K562 (cell line): Measurements from ENCODE around the gene SLC2A9. TPM values are rescaled to one million over a fixed set of nuclear protein-coding genes. Genes with fewer than 3 reads are reported as not detected.
A peak's percentile ranks its signal among the peaks of the same experiment; 100 is the strongest.

Source experiments
- ARNT ChIP-seq, 2 experiments: fragments of 450-650 bp; IDR thresholded peaks; 2 replicates each; pipeline ENCODE4 v1.6.1; 2016; ENCODE audit warnings: mild to moderate bottlenecking in 1 of 2
- BRCA1 ChIP-seq, 2 experiments: fragments of 450-650 bp in 1 of 2; sonication (generic) in 1 of 2; formaldehyde crosslinking in 1 of 2; IDR thresholded peaks; 2 replicates each; pipeline versions ENCODE4 v1.5.0 to v1.6.1; 2017 to 2020; ENCODE audit warnings: mild to moderate bottlenecking in 1 of 2, missing genetic modification reagents in 1 of 2
- DMBX1 ChIP-seq: fragments of 250-450 bp; sonication (Bioruptor Pico); IDR thresholded peaks from 2 replicates; pipeline ENCODE4 v1.8.0; 2022; ENCODE audit warnings: inconsistent platforms, mild to moderate bottlenecking, moderate library complexity, borderline replicate concordance
- RFX1 ChIP-seq: fragments of 450-650 bp; IDR thresholded peaks from 2 replicates; pipeline ENCODE4 v1.6.1; 2016; ENCODE audit warnings: mild to moderate bottlenecking, moderate library complexity
- STAT5A ChIP-seq: IDR thresholded peaks from 2 replicates; pipeline ENCODE4 v1.6.1; 2012; ENCODE audit warnings: low read length, inconsistent platforms, borderline replicate concordance
- TAF1 ChIP-seq: IDR thresholded peaks from 2 replicates; pipeline ENCODE4 v1.6.1; 2011; ENCODE audit warnings: mild to moderate bottlenecking, low read length, moderate library complexity; ENCODE audit not compliant: insufficient read depth, control insufficient read depth, severe bottlenecking; ENCODE audit errors: extremely low read depth
- TAF15 ChIP-seq: fragments of 200-400 bp; formaldehyde crosslinking; IDR thresholded peaks from 2 replicates; pipeline ENCODE4 v1.6.1; 2017; ENCODE audit warnings: mild to moderate bottlenecking, low read depth, low read length, moderate library complexity
- THAP7 ChIP-seq: fragments of 250-450 bp; sonication (Bioruptor Pico); IDR thresholded peaks from 2 replicates; pipeline ENCODE4 v1.5.0; 2021
- U2AF2 ChIP-seq: fragments of 200-400 bp; formaldehyde crosslinking; optimal IDR thresholded peaks from 2 replicates; pipeline ENCODE3; 2017; ENCODE audit warnings: low read depth, mild to moderate bottlenecking, low read length
- YY1 ChIP-seq, 3 experiments: IDR thresholded peaks; 2 replicates each; pipeline ENCODE4 v1.6.1; 2011; ENCODE audit warnings: low read length in 2 of 3, mild to moderate bottlenecking in 2 of 3, moderate library complexity in 2 of 3, borderline replicate concordance in 1 of 3, control low read depth in 1 of 3, low read depth in 1 of 3; ENCODE audit not compliant: insufficient read depth in 3 of 3, insufficient replicate concordance in 2 of 3, control insufficient read depth in 1 of 3, insufficient read length in 1 of 3; ENCODE audit errors: extremely low read depth in 1 of 3
- polyA plus RNA-seq, 8 experiments: library from polyadenylated mRNA; depleted of rRNA in 4 of 8; stranded (reverse) in 5 of 8; unstranded in 3 of 8; fragments of >200 nt; fragmentation: Nextera tagmentation in 2 of 8; fragmentation: Illumina TruSeq in 1 of 8; extraction: Ambion mirVana in 2 of 8; extraction: Trizol in 1 of 8; gene quantifications; 2 replicates each; pipeline versions ENCODE4 v1.2.1 to v1.2.3, GENCODE V29; 2011 to 2014; ENCODE audit warnings: inconsistent platforms in 1 of 8, missing spikeins in 1 of 8
- total RNA-seq, 7 experiments: library from RNA; depleted of rRNA in 6 of 7; stranded (reverse); fragments of >200 nt in 6 of 7; fragmentation: Illumina TruSeq in 2 of 7; extraction: Trizol in 2 of 7; gene quantifications; 2 replicates each; pipeline versions ENCODE4 v1.2.1 to v1.2.3, GENCODE V29; 2011 to 2021; ENCODE audit warnings: low replicate concordance in 1 of 7

The SLC2A9 gene
- total and polyA plus RNA-seq, 9 of the 15 experiments (the other 6 are each of a cell fraction or from before 2014, with no cell fraction given), result 0.15 to 1.9 (median 0.76) TPM

DNA sequence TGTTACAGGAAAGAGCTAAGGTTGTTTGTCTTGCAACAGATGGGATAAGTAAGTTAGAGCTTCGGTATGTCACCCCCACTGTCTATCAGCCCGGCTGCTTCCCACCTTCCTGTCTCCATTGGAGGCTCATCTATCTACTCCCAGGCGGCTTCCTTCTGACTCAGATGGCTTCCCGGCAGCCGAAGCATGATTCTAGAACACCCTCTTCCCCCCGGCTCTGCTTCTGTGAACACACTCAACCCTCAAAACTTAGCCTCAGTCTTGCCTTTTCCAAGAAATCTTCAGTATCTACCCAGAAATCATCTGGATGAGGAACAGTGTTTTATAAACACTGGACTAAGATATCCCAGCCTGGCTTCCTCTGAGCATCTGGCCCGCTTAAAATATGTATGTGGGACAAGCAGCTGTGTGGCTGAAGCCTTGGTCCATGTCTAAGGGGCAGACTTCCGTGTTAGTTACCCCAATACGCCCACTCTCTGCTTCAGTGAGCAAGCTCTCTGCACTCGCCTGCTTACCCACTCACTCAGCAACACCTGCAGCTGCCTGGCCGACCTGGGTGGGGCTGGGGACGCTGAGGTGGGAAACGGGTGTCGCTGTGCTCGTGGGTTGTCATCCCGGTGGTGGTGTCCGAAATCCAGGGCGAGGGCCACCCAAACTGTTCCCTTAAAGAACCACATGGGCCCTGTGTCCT is 12.0 kb upstream of the SLC2A9 start (continued):
- TF ChIP-seq STAT5A (peak; percentile 25; the same call in 1 of the 2 replicates), YY1 (IDR thresholded peaks at IDR 0.05; ENCODE audit: borderline replicate concordance in 1 of 3, control insufficient read depth in 1 of 3, extremely low read depth in 1 of 3, insufficient read depth in 3 of 3, insufficient read length in 1 of 3, insufficient replicate concordance in 2 of 3, low read depth in 1 of 3, low read length in 2 of 3) (no peak), TAF15 (no peak), BRCA1 (IDR thresholded peaks at IDR 0.05) (no peak), BRCA1 (CRISPR knock-in tag; IDR thresholded peaks at IDR 0.05) (no peak), ARNT (IDR thresholded peaks at IDR 0.05) (no peak), THAP7 (CRISPR knock-in tag) (no peak), DMBX1 (CRISPR knock-in tag) (no peak), TAF1 (no peak), U2AF2 (no peak), RFX1 (no peak)
- TF ChIP-seq, all 486 proteins: peak for 6
